ENCODE data around the gene PLB1.
"Not testable (repeated sequence)": the region's sequence is repeated elsewhere in the genome, so short reads cannot be mapped to it uniquely, and the experiment has no call there.

Gene PLB1

DNA sequence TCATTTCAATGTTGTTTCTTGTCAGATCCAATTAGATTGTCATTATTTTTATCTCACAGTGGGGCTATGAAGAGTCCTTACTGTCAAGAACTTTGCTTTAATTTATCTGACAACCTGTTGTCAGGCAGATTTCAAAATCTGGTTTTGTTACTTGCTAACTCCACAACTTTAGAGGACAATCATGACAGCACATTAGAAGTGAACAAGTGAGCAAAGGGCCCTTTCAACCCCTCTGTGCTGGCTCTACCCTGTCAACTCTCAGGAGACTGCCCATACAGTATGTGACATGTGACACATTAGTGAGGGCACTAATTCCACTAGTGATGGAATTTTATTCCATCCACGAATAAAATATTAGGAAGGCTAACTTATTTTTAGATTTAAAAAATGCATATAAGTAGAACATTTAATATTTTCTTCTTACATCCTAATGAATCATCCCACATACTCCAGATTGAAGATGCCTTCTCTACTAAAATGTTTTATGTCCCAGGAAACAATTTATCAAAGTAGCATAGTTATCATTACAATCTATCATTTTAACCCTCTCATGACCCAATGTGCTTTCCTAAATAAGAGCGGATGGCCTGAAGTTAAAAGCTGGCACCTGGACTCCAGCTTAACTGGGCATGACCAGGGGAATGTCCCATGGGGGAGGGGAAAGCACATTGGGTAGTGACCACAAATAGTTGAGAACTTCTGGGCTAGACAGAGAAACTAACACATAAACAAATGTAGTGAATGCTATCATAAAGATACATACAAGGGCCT is 158.2 kb downstream of the PLB1 start:
- DNase-seq (no peak), ATAC-seq (replicated peaks) (no peak)
- no peaks in the 10 kb centered on the region for H3K36me3 Mint-ChIP-seq (ENCODE audit: insufficient read depth)
- peaks cover 10 to 13% of the 10 kb centered on the region in 2 donors for H3K4me1 Mint-ChIP-seq (ENCODE audit: low read depth in 2 of 2)
- H3K9me3 Mint-ChIP-seq: no peaks in the 10 kb centered on the region
- H3K27ac Mint-ChIP-seq: peak overlapping the region in 1 of 2 donors; percentile 5
- H3K27me3 Mint-ChIP-seq: no peaks in the 10 kb centered on the region
- H3K4me3 Mint-ChIP-seq: no peak overlapping the region

DNA sequence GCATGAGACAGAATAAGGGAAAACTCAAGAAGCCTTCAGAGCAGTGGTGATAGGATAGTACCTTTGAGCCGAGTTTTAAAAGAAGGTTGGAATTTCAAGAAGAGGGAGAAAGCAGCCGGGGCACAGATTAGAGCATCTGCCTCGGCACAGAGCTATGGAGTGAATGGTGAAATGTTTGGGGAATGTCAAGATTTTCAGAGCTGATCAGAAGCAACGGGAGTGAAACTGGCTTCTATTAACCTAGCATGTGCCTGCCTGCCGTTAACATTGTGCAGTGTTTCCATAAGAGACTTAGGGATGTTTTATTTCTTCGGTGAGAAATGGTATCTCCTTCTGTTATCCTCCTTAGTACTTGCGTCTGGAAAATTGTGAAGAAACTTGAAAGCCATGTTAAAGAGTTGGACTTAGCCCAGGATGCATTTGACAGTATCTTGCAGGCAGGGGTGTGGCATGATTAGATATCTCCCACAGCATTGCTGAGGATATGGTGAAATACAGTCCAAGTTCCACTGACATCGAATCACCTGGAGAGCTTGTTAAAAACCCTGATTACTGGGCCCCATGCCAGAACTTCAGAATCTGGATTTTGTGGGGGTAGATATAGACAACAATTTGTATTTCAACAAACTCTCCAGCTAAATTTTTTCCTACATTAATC is 158.9 kb downstream of the PLB1 start:
- Mint-ChIP-seq H3K27ac (peak overlapping the region; percentile 35 to 44), H3K27me3 (no peaks in the 10 kb centered on the region), H3K4me1 (ENCODE audit: low read depth in 2 of 2) (peaks cover 5 to 9% of the 10 kb centered on the region in 2 donors), H3K4me3 (no peak overlapping the region), H3K36me3 (ENCODE audit: insufficient read depth) (no peaks in the 10 kb centered on the region), H3K9me3 (no peaks in the 10 kb centered on the region)
- DNase-seq (no peak), ATAC-seq (replicated peaks) (no peak)

- Mint-ChIP-seq H3K9me3 (no peaks in the 10 kb centered on the region), H3K36me3 (ENCODE audit: insufficient read depth) (no peaks in the 10 kb centered on the region), H3K27me3 (no peaks in the 10 kb centered on the region), H3K4me1 (ENCODE audit: low read depth in 2 of 2) (peaks cover 0 to 8% of the 10 kb centered on the region in 2 donors), H3K4me3 (no peak overlapping the region), H3K27ac (no peak overlapping the region)
- ATAC-seq (replicated peaks): no peak
- DNase-seq: no peak
Observed at GRCh38 chr2:28656937-28657615, 161.2 kb downstream of the PLB1 start.

DNA sequence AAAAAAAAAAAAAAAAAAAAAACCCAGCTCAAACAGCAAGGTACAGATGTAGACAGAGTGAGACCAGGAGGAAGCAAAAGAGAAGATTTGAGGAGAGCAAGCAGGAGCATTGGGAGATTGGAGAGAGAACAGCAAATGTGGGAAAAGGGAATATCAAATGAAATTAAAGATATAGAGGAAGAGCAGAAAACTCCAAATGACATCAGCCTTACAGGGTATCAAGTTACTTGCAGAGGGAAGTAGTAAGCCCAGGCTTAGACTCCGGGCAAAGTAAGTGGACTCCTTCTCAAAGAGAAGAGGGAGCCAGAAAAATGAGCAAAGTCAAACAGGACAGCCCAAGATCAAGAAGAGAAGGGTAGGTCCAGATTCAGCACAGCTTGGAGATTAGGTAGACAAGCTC is 162.5 kb downstream of the PLB1 start:
- no peak for ATAC-seq (replicated peaks)
- peaks cover 0 to 8% of the 10 kb centered on the region in 2 donors for H3K4me1 Mint-ChIP-seq (ENCODE audit: low read depth in 2 of 2)
- H3K27ac Mint-ChIP-seq: peak overlapping the region in 1 of 2 donors; percentile 91
- no peaks in the 10 kb centered on the region for H3K9me3 Mint-ChIP-seq
- H3K36me3 Mint-ChIP-seq (ENCODE audit: insufficient read depth): no peaks in the 10 kb centered on the region
- DNase-seq: no peak
- H3K27me3 Mint-ChIP-seq: no peaks in the 10 kb centered on the region
- no peak overlapping the region for H3K4me3 Mint-ChIP-seq

GRCh38 chr2:28659127-28659526 is 163.3 kb downstream of the PLB1 start:
- no peaks in the 10 kb centered on the region for H3K27me3 Mint-ChIP-seq
- ATAC-seq (replicated peaks) (no peak), DNase-seq (no peak)
- no peaks in the 10 kb centered on the region for H3K9me3 Mint-ChIP-seq
- H3K36me3 Mint-ChIP-seq (ENCODE audit: insufficient read depth): no peaks in the 10 kb centered on the region
- H3K27ac Mint-ChIP-seq: no peak overlapping the region
- H3K4me3 Mint-ChIP-seq: no peak overlapping the region
- peaks cover 0 to 8% of the 10 kb centered on the region in 2 donors for H3K4me1 Mint-ChIP-seq (ENCODE audit: low read depth in 2 of 2)

- Mint-ChIP-seq H3K27me3 (no peaks in the 10 kb centered on the region), H3K4me1 (ENCODE audit: low read depth in 2 of 2) (peaks cover 0 to 3% of the 10 kb centered on the region in 2 donors), H3K27ac (no peak overlapping the region), H3K9me3 (no peaks in the 10 kb centered on the region), H3K4me3 (no peak overlapping the region), H3K36me3 (ENCODE audit: insufficient read depth) (no peaks in the 10 kb centered on the region)
- no peak for ATAC-seq (replicated peaks)
- no peak for DNase-seq
Observed at GRCh38 chr2:28661589-28662001, 165.7 kb downstream of the PLB1 start.

GRCh38 chr2:28662044-28662443 is 166.2 kb downstream of the PLB1 start:
- peaks cover 0 to 3% of the 10 kb centered on the region in 2 donors for H3K4me1 Mint-ChIP-seq (ENCODE audit: low read depth in 2 of 2)
- no peaks in the 10 kb centered on the region for H3K36me3 Mint-ChIP-seq (ENCODE audit: insufficient read depth)
- peak overlapping the region in 1 of 2 donors; percentile 47 for H3K27ac Mint-ChIP-seq
- ATAC-seq (replicated peaks) (no peak), DNase-seq (no peak)
- no peak overlapping the region for H3K4me3 Mint-ChIP-seq
- H3K27me3 Mint-ChIP-seq: peaks cover 2 to 4% of the 10 kb centered on the region in 2 donors
- no peaks in the 10 kb centered on the region for H3K9me3 Mint-ChIP-seq

GRCh38 chr2:28662468-28663181 is 166.8 kb downstream of the PLB1 start:
- no peaks in the 10 kb centered on the region for H3K4me1 Mint-ChIP-seq (ENCODE audit: low read depth in 2 of 2)

DNA sequence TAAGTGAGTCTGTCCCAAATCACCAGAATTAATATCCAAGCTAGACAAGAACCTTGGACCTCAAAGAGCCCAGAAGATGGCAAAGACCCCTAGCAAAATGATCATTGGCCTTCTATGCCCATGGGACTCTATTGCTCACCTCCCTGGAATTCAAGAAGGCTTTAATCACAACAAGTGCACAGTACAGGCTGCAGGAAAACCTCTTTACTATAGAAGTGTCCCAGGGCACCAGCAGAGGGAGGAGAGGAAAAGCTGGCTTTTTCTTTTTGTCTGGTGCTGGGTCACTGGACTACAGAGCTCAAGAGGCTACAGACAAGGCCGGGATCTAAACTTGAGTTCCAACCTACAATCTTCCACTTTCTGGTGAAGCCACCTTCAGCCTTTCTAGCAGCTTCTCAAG is 167.5 kb downstream of the PLB1 start:
- Mint-ChIP-seq H3K4me3 (no peak overlapping the region), H3K4me1 (ENCODE audit: low read depth in 2 of 2) (no peaks in the 10 kb centered on the region), H3K27me3 (peaks cover 6 to 10% of the 10 kb centered on the region in 2 donors), H3K36me3 (ENCODE audit: insufficient read depth) (no peaks in the 10 kb centered on the region), H3K27ac (no peak overlapping the region), H3K9me3 (no peaks in the 10 kb centered on the region)
- no peak for ATAC-seq (replicated peaks)
- no peak for DNase-seq

More at GRCh38 chr2:28662468-28663181, 166.8 kb downstream of the PLB1 start:
- Mint-ChIP-seq H3K4me3 (no peak overlapping the region), H3K27me3 (peaks cover 6 to 9% of the 10 kb centered on the region in 2 donors), H3K27ac (peak overlapping the region in 1 of 2 donors; percentile 47), H3K36me3 (ENCODE audit: insufficient read depth) (no peaks in the 10 kb centered on the region), H3K9me3 (no peaks in the 10 kb centered on the region)
- ATAC-seq (replicated peaks): no peak
- DNase-seq: no peak

GRCh38 chr2:28664120-28664842 is 168.4 kb downstream of the PLB1 start:
- Mint-ChIP-seq H3K27ac (no peak overlapping the region), H3K4me3 (no peak overlapping the region), H3K36me3 (ENCODE audit: insufficient read depth) (no peaks in the 10 kb centered on the region), H3K4me1 (ENCODE audit: low read depth in 2 of 2) (no peaks in the 10 kb centered on the region), H3K27me3 (peaks cover 6 to 10% of the 10 kb centered on the region in 2 donors), H3K9me3 (no peaks in the 10 kb centered on the region)
- DNase-seq (no peak), ATAC-seq (replicated peaks) (no peak)

DNA sequence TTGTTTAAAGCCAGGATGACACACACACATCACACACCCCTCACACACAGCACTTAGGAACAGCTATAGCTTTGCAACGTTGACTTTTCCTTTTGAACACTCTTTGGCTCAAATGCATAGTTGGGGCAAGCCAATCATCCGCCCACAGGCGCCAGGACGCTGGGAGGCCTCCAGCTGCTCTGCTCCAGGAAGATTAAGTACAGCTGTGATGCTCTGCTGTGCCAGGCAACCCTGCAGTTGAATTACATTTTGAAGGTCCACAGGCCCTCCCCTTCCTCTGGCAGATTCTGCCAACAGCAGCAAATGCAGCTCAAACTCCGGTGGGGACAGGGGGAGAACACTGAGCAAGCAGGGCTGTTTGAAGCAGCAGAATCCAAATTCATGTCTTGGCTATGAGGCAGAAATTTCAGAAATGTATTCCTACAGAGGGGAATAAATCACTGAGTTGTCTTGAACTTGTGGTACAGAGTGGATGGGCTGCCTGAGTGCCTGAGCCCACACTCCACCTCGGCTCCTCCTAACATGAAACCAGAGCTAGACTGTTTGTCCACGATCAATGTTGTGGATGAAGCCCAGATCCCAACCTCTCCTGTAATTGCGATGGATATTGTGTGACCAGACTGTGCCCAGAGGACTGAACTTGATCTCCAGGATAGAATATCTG is 169.3 kb downstream of the PLB1 start:
- DNase-seq (no peak), ATAC-seq (replicated peaks) (no peak)
- Mint-ChIP-seq H3K27ac (no peak overlapping the region), H3K4me3 (no peak overlapping the region), H3K4me1 (ENCODE audit: low read depth in 2 of 2) (no peaks in the 10 kb centered on the region), H3K27me3 (peaks cover 6 to 10% of the 10 kb centered on the region in 2 donors), H3K36me3 (ENCODE audit: insufficient read depth) (no peaks in the 10 kb centered on the region), H3K9me3 (no peaks in the 10 kb centered on the region)

DNA sequence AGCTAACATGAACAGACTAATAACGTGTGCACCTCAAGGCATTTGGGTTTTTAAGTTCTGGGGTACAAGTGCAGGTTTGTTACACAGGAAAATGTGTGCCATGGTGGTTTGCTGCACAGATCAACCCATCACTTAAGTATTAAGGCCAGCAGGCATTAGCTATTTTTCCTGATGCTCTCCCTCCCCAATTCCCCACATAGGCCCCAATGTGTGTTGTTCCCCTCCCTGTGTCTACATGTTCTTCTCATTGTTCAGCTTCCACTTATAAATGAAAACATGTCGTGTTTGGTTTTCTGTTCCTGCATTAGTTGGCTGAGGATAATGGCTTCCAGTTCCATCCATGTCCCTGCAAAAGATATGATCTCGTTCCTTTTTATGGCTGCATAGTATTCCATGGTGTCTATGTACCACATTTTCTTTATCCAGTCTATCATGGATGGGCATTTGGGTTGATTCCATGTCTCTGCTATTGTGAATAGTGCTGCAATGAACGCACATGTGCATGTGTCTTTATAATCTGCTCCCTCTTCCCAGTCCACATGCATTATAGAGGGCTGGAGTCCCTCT is 170.0 kb downstream of the PLB1 start:
- not testable (repeated sequence) for H3K4me1 Mint-ChIP-seq (ENCODE audit: low read depth in 2 of 2); H3K9me3 Mint-ChIP-seq; H3K4me3 Mint-ChIP-seq; H3K36me3 Mint-ChIP-seq (ENCODE audit: insufficient read depth); H3K27me3 Mint-ChIP-seq; DNase-seq; ATAC-seq (replicated peaks)
- H3K27ac Mint-ChIP-seq: peak overlapping the region in 1 of 2 donors; percentile 3
